ENCODE results near the gene HNF1A. TPM values are rescaled to one million over a fixed set of nuclear protein-coding genes. Genes with fewer than 3 reads are reported as not detected.

Gene HNF1A
- total RNA-seq, 3 donors from 2014 or later, result 0.29 to 0.33 TPM; not detected in 1

DNA sequence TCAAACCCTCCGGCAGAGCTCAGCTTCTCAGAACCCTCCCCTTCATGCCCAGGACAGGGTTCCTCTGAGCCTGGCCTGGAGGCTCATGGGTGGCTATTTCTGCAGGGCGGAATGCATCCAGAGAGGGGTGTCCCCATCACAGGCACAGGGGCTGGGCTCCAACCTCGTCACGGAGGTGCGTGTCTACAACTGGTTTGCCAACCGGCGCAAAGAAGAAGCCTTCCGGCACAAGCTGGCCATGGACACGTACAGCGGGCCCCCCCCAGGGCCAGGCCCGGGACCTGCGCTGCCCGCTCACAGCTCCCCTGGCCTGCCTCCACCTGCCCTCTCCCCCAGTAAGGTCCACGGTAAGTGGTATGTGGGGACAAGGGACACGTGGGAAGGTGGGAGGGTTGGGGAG lies 15.7 kb downstream of the HNF1A start:
- no peak overlapping the region for H3K27ac ChIP-seq
- intact Hi-C loops (cut with DNase I; ENCODE audit: low total_unique reads), result no loop called here
- H3K36me3 ChIP-seq, result no peaks in the 10 kb centered on the region
- H3K4me3 ChIP-seq, result no peak overlapping the region
- no peaks in the 10 kb centered on the region for H3K27me3 ChIP-seq
- DNase-seq (ENCODE audit: low spot score in 2 of 2), result no peak
- no peaks in the 10 kb centered on the region for H3K4me1 ChIP-seq
- TF ChIP-seq POLR2A (IDR thresholded peaks at IDR 0.05) (no peak), POLR2AphosphoS5 (IDR thresholded peaks at IDR 0.05) (no peak)
- TF ChIP-seq, protein P1, sequence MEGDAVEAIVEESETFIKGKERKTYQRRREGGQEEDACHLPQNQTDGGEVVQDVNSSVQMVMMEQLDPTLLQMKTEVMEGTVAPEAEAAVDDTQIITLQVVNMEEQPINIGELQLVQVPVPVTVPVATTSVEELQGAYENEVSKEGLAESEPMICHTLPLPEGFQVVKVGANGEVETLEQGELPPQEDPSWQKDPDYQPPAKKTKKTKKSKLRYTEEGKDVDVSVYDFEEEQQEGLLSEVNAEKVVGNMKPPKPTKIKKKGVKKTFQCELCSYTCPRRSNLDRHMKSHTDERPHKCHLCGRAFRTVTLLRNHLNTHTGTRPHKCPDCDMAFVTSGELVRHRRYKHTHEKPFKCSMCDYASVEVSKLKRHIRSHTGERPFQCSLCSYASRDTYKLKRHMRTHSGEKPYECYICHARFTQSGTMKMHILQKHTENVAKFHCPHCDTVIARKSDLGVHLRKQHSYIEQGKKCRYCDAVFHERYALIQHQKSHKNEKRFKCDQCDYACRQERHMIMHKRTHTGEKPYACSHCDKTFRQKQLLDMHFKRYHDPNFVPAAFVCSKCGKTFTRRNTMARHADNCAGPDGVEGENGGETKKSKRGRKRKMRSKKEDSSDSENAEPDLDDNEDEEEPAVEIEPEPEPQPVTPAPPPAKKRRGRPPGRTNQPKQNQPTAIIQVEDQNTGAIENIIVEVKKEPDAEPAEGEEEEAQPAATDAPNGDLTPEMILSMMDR (IDR thresholded peaks at IDR 0.05), result no peak
- H3K9me3 ChIP-seq, result no peaks in the 10 kb centered on the region

DNA sequence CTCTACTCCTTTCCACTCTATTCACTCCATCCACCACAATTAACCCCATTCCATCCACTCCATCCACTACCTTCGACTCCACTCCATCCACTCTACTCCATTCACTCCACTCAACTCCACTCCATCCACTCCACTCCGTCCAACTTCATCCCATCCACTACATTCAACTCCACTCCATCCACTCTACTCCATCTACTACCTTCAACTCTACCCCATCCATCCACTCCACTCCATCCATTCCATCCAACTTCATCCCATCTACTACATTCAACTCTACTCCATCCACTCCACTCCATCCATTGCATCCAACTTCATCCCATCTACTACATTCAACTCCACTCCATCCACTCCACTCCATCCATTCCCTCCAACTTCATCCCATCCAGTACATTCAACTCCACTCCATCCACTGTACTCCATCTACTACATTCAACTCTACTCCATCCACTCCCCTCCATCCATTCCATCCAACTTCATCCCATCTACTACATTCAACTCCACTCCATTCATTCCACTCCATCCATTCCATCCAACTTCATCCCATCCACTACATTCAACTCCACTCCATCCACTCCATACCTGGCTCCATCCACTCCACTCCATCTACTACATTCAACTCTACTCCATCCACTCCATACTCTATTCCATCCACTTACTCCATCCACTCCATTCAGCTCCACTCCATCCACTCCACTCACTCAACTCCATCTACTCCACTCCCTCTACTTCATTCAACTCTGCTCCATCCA lies 16.4 kb downstream of the HNF1A start:
- Histone ChIP-seq H3K27me3 (no peaks in the 10 kb centered on the region), H3K4me1 (no peaks in the 10 kb centered on the region), H3K36me3 (no peaks in the 10 kb centered on the region), H3K4me3 (no peak overlapping the region), H3K9me3 (no peaks in the 10 kb centered on the region), H3K27ac (no peak overlapping the region)
- intact Hi-C loops (cut with DNase I; ENCODE audit: low total_unique reads), result no loop called here
- TF ChIP-seq POLR2A (IDR thresholded peaks at IDR 0.05) (no peak), POLR2AphosphoS5 (IDR thresholded peaks at IDR 0.05) (no peak)
- TF ChIP-seq, protein P1 (IDR thresholded peaks at IDR 0.05), result no peak
- no peak for DNase-seq (ENCODE audit: low spot score in 2 of 2)

DNA sequence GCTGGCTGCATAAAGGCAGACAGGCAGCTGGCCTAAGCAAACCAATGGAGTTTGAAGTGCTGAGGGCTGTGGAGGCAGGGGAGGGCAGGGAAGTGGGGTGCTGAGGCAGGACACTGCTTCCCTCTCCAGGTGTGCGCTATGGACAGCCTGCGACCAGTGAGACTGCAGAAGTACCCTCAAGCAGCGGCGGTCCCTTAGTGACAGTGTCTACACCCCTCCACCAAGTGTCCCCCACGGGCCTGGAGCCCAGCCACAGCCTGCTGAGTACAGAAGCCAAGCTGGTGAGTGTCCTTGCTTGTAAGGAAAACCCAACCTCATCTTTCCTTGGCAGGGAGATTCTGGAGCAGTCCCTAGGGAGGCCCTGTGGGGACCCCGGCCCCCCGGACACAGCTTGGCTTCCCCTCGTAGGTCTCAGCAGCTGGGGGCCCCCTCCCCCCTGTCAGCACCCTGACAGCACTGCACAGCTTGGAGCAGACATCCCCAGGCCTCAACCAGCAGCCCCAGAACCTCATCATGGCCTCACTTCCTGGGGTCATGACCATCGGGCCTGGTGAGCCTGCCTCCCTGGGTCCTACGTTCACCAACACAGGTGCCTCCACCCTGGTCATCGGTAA lies 17.9 kb downstream of the HNF1A start:
- Histone ChIP-seq H3K4me1 (no peaks in the 10 kb centered on the region), H3K27me3 (no peaks in the 10 kb centered on the region), H3K4me3 (no peak overlapping the region), H3K36me3 (no peaks in the 10 kb centered on the region), H3K27ac (no peak overlapping the region), H3K9me3 (no peaks in the 10 kb centered on the region)
- no peak for DNase-seq (ENCODE audit: low spot score in 2 of 2)
- intact Hi-C loops (cut with DNase I; ENCODE audit: low total_unique reads), result no loop called here
- TF ChIP-seq POLR2A (IDR thresholded peaks at IDR 0.05) (no peak), POLR2AphosphoS5 (IDR thresholded peaks at IDR 0.05) (no peak)
- TF ChIP-seq, protein P1 (IDR thresholded peaks at IDR 0.05), result no peak

DNA sequence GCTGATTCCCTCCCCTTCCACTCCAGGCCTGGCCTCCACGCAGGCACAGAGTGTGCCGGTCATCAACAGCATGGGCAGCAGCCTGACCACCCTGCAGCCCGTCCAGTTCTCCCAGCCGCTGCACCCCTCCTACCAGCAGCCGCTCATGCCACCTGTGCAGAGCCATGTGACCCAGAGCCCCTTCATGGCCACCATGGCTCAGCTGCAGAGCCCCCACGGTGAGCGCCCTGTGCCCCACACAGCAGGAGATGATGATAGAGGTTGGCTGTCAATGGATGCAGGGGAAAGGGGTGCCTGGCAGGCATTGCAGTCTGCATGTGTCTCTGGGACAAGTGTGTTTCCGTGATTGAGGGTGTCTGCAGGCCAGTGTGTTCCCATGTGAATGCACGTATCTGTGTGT lies 19.1 kb downstream of the HNF1A start:
- Histone ChIP-seq H3K27ac (no peak overlapping the region), H3K36me3 (no peaks in the 10 kb centered on the region), H3K4me3 (no peak overlapping the region), H3K9me3 (no peaks in the 10 kb centered on the region), H3K27me3 (no peaks in the 10 kb centered on the region), H3K4me1 (no peaks in the 10 kb centered on the region)
- DNase-seq (ENCODE audit: low spot score in 2 of 2), result no peak
- TF ChIP-seq, protein P1 (IDR thresholded peaks at IDR 0.05), result no peak
- no peak for TF ChIP-seq POLR2AphosphoS5 (IDR thresholded peaks at IDR 0.05)
- TF ChIP-seq POLR2A (IDR thresholded peaks at IDR 0.05), result no peak
- intact Hi-C loops (cut with DNase I; ENCODE audit: low total_unique reads), result no loop called here

DNA sequence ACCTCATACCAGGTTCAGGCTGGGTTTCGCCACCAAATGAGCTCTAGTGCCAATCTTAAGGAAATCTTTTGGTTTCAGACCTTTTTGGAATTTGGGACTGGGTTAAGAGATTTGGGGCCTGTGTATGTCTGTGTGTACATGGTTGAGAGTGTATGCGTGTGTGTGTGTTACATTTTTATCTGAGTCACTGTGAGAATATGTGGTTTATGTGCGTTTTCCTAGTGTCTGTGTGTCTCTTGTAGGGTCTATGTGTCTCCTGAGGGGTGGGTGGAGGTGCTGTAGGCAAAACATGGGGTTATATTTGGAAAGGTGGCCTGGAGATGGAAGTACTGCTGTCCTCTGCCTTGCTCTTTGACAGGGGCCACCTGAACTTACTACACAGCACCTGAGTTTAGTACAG lies 20.1 kb downstream of the HNF1A start:
- intact Hi-C loops (cut with DNase I; ENCODE audit: low total_unique reads), result no loop called here
- Histone ChIP-seq H3K36me3 (no peaks in the 10 kb centered on the region), H3K4me1 (no peaks in the 10 kb centered on the region), H3K9me3 (no peaks in the 10 kb centered on the region), H3K27ac (no peak overlapping the region), H3K4me3 (no peak overlapping the region), H3K27me3 (no peaks in the 10 kb centered on the region)
- no peak for DNase-seq (ENCODE audit: low spot score in 2 of 2)
- TF ChIP-seq POLR2A (IDR thresholded peaks at IDR 0.05), result no peak
- TF ChIP-seq, protein P1 (IDR thresholded peaks at IDR 0.05), result no peak
- no peak for TF ChIP-seq POLR2AphosphoS5 (IDR thresholded peaks at IDR 0.05)
